PC-9 (cell line): ENCODE data around the gene BCL11B. TPM values are rescaled to one million over a fixed set of nuclear protein-coding genes. Genes with fewer than 3 reads are reported as not detected.

Source experiments
- BruUV-seq: library from RNA; stranded (reverse); fragments of 400-500 nt; replicated peaks from 2 replicates; lab custom pipeline; 2021; lab: Mats Ljungman, UMichigan
- CTCF ChIA-PET: fragments of 300-600 bp; sonication (Branson Sonifier 250); formaldehyde crosslinking; loops from one replicate; lab custom pipeline; 2022; ENCODE audit warnings: antibody characterized with exemption; lab: Charles Lee
- POLR2A ChIA-PET: fragments of 300-600 bp; sonication (Branson Sonifier 250); formaldehyde crosslinking; loops from one replicate; lab custom pipeline; 2022; ENCODE audit warnings: antibody characterized with exemption; ENCODE audit not compliant: unreplicated experiment; lab: Charles Lee
- DNase-seq, 2 experiments: peaks; one replicate each; pipeline versions ENCODE4 v3.0.0 to v3.0.0-alpha.2; 2015 to 2022; ENCODE audit warnings: mixed read lengths in 1 of 2
- H2AFZ ChIP-seq: fragments of 200-600 bp; sonication (generic); 2 replicates; pipeline ENCODE4 v1.8.1; 2017; ENCODE audit warnings: antibody characterized with exemption
- H3F3A ChIP-seq: fragments of 200-600 bp; sonication (generic); 2 replicates; pipeline ENCODE4 v1.8.1; 2017; ENCODE audit warnings: antibody characterized with exemption, mild to moderate bottlenecking, low read depth; ENCODE audit not compliant: insufficient read depth
- H3K27ac ChIP-seq: fragments of 200-600 bp; sonication (generic); 2 replicates; pipeline ENCODE4 v1.6.1; 2016; ENCODE audit warnings: mixed run types
- H3K27me3 ChIP-seq: fragments of 200-600 bp; sonication (generic); 2 replicates; pipeline ENCODE4 v1.6.1; 2016; ENCODE audit warnings: low read depth, mixed run types; ENCODE audit not compliant: insufficient read depth
- H3K36me3 ChIP-seq: fragments of 200-600 bp; sonication (generic); 2 replicates; pipeline ENCODE4 v1.6.1; 2016; ENCODE audit warnings: low read depth, mixed run types
- H3K4me1 ChIP-seq: fragments of 200-600 bp; sonication (generic); replicated peaks from 2 replicates; pipeline ENCODE4 v1.6.1; 2016; ENCODE audit warnings: mixed run types; ENCODE audit not compliant: insufficient read depth
- H3K4me2 ChIP-seq: fragments of 200-600 bp; sonication (generic); 2 replicates; pipeline ENCODE4 v1.6.1; 2017; ENCODE audit warnings: mixed run types
- H3K4me3 ChIP-seq: fragments of 200-600 bp; sonication (generic); 2 replicates; pipeline ENCODE4 v1.6.1; 2016; ENCODE audit warnings: mixed run types
- H3K79me2 ChIP-seq: fragments of 200-600 bp; sonication (generic); 2 replicates; pipeline ENCODE4 v1.6.1; 2017; ENCODE audit warnings: low read depth, mixed run types
- H3K9me2 ChIP-seq: fragments of 200-600 bp; sonication (generic); 2 replicates; pipeline ENCODE4 v1.8.1; 2017; ENCODE audit warnings: mild to moderate bottlenecking; ENCODE audit not compliant: insufficient read depth
- H3K9me3 ChIP-seq: fragments of 200-600 bp; sonication (generic); 2 replicates; pipeline ENCODE4 v1.8.1; 2016; ENCODE audit warnings: low read depth; ENCODE audit not compliant: insufficient read depth
- H4K20me1 ChIP-seq: fragments of 200-600 bp; sonication (generic); 2 replicates; pipeline ENCODE4 v1.8.1; 2017; ENCODE audit not compliant: insufficient read depth
- EZH2 ChIP-seq: fragments of 200-600 bp; sonication (generic); IDR thresholded peaks from 2 replicates; pipeline ENCODE4 v1.8.0; 2017; ENCODE audit warnings: antibody characterized with exemption, low read depth
- intact Hi-C: fragments of 100-400 bp; cut with micrococcal nuclease; formaldehyde crosslinking; loops from one replicate; pipeline ENCODE4 v1.10.0; 2022; ENCODE audit not compliant: unreplicated experiment
- total RNA-seq: library from RNA; stranded (reverse); gene quantifications from 2 replicates; pipeline ENCODE4 v1.2.3, GENCODE V29; 2021
- TF ChIP-seq, protein P1 (sequence below): fragments of 200-600 bp; sonication (generic); conservative IDR thresholded peaks from 2 replicates; pipeline ENCODE4 v1.6.1; 2017; ENCODE audit warnings: mixed run types, antibody characterized with exemption, mild to moderate bottlenecking, moderate library complexity

Gene BCL11B
- total RNA-seq, 1 experiment from 2014 or later, result not detected

DNA sequence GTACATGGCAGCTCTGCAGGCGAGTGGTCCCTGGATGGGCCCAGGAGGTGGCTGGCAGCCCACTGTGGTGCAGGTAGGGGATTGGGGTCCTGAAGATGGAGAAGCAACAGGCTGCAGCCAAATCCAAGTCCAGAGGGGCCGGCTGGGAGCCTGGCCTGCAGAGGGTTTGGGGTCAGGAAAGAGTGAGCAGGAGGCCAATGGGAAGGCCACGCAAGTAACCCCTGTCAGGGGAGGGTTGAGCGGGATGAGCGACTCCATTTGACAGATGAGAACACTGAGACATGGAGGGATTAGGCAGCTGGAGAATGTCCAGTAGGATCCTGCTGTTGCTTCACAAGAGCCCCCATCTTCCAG, 136.0 kb downstream of the BCL11B start:
- H3K36me3 ChIP-seq, result no peaks in the 10 kb centered on the region
- H3K9me2 ChIP-seq, result no peaks in the 10 kb centered on the region
- H3K4me2 ChIP-seq, result no peak overlapping the region
- H3K27me3 ChIP-seq, result peaks cover 45% of the 10 kb centered on the region
- ChIA-PET CTCF (no interaction called here), POLR2A (no interaction called here)
- no peaks in the 10 kb centered on the region for H3K4me1 ChIP-seq
- TF ChIP-seq, protein P1, sequence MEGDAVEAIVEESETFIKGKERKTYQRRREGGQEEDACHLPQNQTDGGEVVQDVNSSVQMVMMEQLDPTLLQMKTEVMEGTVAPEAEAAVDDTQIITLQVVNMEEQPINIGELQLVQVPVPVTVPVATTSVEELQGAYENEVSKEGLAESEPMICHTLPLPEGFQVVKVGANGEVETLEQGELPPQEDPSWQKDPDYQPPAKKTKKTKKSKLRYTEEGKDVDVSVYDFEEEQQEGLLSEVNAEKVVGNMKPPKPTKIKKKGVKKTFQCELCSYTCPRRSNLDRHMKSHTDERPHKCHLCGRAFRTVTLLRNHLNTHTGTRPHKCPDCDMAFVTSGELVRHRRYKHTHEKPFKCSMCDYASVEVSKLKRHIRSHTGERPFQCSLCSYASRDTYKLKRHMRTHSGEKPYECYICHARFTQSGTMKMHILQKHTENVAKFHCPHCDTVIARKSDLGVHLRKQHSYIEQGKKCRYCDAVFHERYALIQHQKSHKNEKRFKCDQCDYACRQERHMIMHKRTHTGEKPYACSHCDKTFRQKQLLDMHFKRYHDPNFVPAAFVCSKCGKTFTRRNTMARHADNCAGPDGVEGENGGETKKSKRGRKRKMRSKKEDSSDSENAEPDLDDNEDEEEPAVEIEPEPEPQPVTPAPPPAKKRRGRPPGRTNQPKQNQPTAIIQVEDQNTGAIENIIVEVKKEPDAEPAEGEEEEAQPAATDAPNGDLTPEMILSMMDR, result no peak
- no peak for TF ChIP-seq EZH2
- DNase-seq, result no peak
- intact Hi-C loops, result no loop called here
- H3K79me2 ChIP-seq, result no peaks in the 10 kb centered on the region
- BruUV-seq, result no TSS peak
- no peak overlapping the region for H3K27ac ChIP-seq
- no peak overlapping the region for H2AFZ ChIP-seq
- H4K20me1 ChIP-seq, result no peaks in the 10 kb centered on the region
- H3K9me3 ChIP-seq, result no peaks in the 10 kb centered on the region
- no peak overlapping the region for H3K4me3 ChIP-seq
- no peaks in the 10 kb centered on the region for H3F3A ChIP-seq

DNA sequence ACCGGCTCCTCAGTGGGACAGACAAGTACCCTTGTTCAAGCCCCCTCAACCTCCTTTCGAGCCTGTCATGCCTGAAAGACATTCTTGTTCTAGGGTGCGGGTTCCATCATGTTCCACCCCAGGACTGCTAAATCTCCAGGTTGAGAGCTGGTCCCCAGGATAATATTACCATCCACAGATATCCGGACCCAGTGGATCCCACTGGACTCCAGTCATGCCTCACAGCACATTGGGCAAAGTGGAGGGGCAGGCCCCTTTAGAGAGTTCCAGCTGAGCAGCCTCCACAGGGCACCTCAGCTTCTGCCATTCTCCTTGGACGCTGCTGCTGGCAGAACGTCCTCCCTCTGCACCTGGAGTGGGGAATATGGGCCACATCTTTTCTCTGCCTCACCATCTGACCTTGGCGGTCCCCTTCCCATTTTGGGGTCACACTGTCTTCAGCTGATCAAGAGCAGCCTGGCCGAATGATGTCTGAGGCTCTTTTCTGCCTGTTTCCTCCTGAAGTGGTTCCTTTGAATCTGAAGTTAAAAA, 137.4 kb downstream of the BCL11B start:
- Histone ChIP-seq H3K27me3 (peaks cover 48% of the 10 kb centered on the region), H3K9me2 (no peaks in the 10 kb centered on the region), H3K9me3 (no peaks in the 10 kb centered on the region), H3K27ac (no peak overlapping the region), H2AFZ (no peak overlapping the region), H3K4me1 (no peaks in the 10 kb centered on the region), H4K20me1 (no peaks in the 10 kb centered on the region), H3K79me2 (no peaks in the 10 kb centered on the region), H3F3A (no peaks in the 10 kb centered on the region), H3K4me2 (no peak overlapping the region), H3K36me3 (no peaks in the 10 kb centered on the region), H3K4me3 (no peak overlapping the region)
- no peak for DNase-seq
- TF ChIP-seq, protein P1, result no peak
- TF ChIP-seq EZH2, result no peak
- intact Hi-C loops, result no loop called here
- POLR2A ChIA-PET, result no interaction called here
- CTCF ChIA-PET, result no interaction called here
- BruUV-seq, result no TSS peak

DNA sequence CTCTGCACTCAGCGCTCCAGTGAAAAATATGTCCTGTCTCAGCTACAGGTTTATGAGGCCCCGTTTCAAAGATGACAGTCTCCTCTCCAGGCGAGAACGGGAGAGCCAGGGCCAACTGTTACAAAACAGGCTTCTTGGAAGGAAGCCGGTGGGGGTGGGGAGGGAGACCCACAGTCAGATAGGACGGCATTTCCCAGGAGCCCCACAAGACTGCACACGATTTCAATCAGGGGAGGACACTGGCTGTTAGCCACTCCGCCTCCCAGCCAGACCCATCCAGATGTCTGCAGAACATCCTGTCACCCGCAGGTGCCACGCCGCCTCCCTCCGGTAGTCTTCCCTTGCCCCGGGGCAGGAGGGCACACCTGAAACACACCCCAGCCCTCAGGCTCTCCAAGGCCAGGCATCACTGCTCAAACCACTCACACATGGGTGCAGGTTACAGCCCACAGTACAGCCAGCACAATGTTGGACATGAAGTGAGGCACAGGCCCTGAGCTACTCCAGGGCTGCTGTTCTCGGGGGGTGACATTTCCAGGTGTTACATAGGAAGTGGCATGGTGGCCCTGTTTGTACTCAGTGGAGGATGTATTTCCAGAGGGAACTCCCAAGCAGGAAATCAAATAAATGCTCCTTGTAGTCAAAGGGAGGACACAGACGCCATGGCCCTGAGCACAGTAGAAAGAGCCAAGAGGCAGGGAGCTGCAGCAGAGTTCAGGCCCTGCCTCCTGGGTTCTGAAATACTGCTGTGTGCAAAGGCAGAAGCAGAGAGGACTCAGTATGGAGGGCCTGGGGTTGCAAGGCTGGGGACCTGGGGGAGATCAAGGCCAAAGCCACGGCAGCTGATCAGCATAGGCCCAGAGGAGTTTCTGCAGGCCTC, 138.1 kb downstream of the BCL11B start:
- no peak overlapping the region for H2AFZ ChIP-seq
- H3K27me3 ChIP-seq, result peaks cover 53% of the 10 kb centered on the region
- ChIA-PET POLR2A (no interaction called here), CTCF (no interaction called here)
- H3K9me2 ChIP-seq, result no peaks in the 10 kb centered on the region
- H3K27ac ChIP-seq, result no peak overlapping the region
- H3K36me3 ChIP-seq, result no peaks in the 10 kb centered on the region
- H3K4me1 ChIP-seq, result no peaks in the 10 kb centered on the region
- H3K4me3 ChIP-seq, result no peak overlapping the region
- H3K79me2 ChIP-seq, result no peaks in the 10 kb centered on the region
- no peak for DNase-seq
- TF ChIP-seq, protein P1, result no peak
- TF ChIP-seq EZH2, result no peak
- no peaks in the 10 kb centered on the region for H3K9me3 ChIP-seq
- no TSS peak for BruUV-seq
- H3F3A ChIP-seq, result no peaks in the 10 kb centered on the region
- no peak overlapping the region for H3K4me2 ChIP-seq
- no peaks in the 10 kb centered on the region for H4K20me1 ChIP-seq
- intact Hi-C loops, result no loop called here
